ENCODE measurements around the gene NDFIP2.

The NDFIP2 gene

GRCh38 chr13:79459906-79460305 is 21.0 kb upstream of the NDFIP2 start:
- no peak for DNase-seq

DNA sequence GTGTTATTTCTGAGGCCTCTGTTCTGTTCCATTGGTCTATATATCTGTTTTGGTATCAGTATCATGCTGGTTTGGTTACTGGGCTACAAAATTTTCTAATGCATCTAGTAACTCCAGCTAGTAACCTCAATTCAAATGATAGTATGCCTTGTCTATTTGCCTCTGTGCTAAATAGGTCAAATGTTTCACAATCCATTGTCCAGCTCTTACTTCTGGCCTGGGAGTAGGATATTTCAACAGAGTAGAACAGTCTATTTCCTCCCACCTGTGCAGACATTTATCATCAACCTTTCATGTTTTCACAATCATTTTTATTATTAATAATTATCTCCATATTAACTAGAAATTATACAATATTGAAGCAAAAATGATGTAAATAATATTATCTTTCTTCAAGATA is 18.1 kb upstream of the NDFIP2 start:
- DNase-seq, result no peak

DNA sequence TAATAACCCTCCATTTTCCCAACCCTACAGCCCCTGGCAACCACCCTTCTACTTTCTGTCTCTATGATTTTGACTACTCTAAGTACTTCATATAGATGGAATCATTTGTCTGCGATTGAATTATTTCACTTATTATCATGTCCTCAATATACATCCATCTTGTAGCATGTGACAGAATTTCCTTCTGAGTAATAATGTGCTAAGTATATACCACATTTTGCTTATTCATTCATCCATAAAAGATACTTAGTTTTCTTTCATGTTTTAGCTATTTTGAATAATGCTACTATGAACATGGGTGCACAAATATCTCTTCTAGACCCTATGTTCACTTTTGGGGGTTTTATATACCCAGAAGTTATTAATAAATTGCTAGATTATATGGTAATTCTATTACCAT is 17.4 kb upstream of the NDFIP2 start:
- no peak for DNase-seq

GRCh38 chr13:79466872-79467271 is 14.1 kb upstream of the NDFIP2 start:
- no peak for DNase-seq

DNA sequence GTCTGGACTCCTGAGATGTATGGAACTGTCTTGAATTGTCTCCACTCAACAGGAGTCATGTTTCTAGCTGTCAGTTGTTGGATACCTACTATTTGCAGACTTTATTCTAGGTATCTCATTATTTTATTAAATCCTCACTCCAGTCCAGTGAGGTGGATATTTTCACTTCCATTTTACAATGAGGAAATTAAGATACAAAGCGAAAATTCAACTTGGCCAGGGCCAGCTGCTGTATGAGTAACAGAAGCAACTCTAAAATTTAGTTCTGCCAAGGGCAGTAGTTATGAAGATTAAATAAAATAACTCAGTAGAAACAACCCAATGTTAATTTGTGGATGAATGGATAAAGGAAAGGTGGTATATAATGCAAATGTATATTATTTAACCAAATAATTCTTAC is 12.6 kb upstream of the NDFIP2 start:
- DNase-seq, result no peak

DNA sequence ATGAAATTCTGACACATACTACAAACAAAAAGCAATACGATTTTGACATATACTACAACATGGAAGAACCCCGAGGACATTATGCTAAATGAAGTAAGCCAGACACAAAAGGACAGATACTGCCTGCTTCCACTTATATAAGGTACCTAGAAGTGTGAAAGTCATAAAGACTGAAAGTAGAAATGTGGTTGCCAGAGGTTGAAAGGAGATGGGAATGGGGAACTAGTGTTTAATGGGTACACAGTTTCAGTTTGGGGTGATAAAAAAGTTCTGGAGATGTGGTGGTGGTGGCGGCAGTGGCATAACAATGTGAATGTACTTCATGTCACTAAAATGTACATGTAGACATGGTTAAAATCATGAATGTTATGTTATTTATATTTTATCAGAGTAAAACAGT is 12.1 kb upstream of the NDFIP2 start:
- DNase-seq, result no peak

DNA sequence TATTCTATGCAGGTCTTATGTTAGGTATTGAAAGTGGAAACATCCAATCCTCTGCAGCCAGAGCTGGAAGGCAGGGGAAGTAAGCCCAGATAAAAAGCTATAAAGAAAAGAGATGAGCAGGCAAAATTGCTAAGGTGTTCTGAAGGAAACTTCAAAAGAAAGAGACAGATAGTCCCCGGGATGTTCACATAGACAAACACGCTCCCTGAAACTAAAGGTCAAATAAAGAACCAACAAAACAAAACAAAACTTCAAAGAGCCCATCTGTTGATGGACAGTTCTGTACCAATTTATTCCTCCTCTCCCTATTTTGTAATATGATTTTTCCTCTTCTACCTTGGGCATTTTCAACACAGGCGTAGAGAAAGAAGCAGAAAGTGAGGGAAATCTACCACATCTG is 11.3 kb upstream of the NDFIP2 start:
- no peak for DNase-seq

DNA sequence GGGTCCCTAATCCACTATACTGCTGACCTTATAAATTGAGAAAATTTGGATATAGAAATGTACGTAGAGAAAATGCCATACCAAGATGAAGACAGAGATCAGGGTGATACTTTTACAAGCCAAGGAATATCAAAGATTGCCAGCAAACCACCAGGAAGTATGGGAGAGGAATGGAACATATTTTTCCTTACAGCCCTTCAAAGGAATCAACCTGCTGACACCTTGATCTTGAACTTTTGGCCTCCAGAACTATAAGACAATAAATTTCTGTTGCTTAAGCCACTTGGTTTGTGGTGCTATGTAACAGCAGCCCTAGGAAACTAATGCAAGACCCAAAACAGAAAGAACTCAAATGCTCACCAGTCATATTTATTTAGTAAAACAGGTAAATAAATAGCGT is 10.3 kb upstream of the NDFIP2 start:
- no peak for DNase-seq

GRCh38 chr13:79475569-79475968 is 5.4 kb upstream of the NDFIP2 start:
- no peak for DNase-seq

DNA sequence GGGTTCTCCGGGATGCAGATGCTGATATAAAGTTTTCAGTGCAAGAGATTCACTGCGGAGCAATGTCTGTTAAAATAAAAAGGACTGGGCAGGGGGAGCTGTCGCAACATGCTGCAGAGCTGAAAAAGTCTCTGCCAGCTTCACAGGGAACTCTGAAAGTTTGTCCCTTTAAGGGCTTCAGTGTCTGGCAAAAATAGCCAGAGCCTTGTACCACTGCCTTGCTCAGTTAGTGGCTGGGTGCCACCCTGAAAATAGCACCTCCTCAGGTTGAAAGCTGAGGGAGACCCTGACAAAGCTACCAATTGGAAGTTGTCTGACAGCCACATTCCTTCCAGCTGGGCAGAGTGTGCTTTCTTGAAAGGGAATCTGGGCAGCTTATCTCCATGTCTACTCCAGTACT is 3.0 kb upstream of the NDFIP2 start:
- no peak for DNase-seq

GRCh38 chr13:79479882-79480281 is 1.1 kb upstream of the NDFIP2 start:
- DNase-seq, result no peak

- DNase-seq, result peak in 1 of 2 experiments; percentile 34
Measured at GRCh38 chr13:79481685-79482052, 714 bp downstream of the NDFIP2 start.

DNA sequence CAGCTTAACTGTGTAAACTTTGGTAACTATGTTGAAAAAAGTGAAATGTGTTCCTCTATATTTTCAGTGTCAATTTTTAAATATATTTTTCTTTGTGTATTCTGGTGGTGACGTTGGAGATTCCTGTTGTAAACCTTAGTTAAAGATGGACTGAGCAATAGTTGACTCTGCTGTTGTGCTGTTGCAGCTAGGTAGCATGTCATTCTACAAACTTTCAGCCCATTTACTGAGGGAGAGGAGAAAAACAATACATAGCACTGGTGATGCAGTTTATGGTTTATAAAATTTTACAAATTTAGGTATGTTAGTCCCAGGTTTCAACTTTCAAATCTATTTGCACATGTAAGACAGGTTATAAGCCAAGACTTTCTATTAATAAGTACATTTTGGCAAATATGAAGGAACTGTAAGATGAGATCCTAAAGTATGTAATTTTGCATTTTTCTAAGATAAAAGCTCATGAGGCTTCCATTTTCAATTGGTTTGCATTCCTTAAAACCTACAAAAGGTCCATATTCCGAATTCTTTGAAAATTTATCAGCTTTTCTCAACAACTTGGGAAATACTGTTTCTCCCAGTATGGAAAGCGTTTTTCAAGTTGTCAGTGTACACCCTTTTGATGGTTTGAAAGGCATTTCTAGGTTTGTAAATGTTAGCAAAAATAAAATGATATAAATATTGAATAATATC is 1.5 kb downstream of the NDFIP2 start:
- DNase-seq, result no peak

DNA sequence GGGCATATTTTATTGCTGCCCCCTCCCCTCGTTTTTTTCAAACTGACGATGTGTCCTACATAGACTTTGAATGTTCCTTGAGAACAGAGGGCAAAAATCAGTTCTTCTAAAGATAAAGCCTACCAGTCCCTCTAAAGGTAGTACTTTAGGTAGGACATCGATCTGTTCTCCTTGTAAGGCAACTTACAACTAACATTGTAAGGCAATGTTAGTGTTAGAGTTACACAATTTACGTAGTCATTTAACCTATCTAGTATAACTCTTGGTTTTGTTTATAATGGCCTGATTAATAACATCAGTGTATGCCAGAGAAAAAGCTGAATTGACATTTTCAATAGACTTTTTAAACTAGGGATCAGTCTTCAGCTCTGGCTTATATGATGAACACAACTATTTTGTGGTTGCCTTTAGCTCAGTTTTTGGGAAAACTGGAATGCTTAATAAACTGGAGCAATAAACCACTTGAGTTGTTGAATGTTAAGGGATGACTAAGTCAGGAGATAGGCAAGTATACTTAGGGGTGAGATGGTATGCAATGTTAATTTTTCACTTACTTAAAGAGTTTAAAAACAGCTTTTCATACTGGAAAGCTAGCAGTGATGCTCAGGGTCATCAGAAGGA is 2.2 kb downstream of the NDFIP2 start:
- DNase-seq, result no peak

DNA sequence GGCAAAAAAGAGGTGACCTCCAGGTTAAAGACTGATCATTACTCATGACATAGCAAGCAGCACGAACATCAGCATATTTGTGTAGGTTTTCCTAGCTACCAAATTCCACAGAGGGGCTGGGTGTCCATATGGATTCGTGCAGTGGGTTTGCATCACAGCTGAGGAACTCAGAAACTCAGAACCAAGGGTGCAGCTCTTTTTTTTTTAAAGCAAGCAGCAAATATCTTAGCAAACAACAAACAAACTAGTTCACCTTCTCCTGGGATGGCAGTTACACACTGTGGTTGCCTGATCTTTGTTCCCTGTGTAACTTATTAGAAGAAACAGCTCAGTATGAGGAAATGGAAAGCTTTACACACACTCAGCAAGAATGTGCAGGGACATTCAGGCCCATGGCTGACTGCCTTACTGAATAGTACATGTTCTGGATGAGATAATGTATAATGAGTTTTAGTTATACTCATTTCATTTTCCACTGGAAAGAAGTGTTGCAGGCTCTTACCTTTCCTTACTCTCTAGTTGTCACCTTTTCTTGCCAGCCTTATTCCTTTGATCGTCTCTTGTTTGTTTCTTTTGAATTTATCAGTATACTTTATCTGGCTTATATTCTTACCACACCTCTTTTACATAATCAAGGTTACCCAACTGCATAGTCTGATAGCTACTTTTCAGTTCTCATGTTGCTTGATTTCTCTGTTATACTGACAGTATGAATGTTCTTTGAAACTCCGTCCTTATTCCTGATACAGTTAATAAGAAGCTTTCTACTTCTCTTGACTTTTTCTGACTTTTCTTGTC is 4.3 kb downstream of the NDFIP2 start:
- DNase-seq, result no peak

DNA sequence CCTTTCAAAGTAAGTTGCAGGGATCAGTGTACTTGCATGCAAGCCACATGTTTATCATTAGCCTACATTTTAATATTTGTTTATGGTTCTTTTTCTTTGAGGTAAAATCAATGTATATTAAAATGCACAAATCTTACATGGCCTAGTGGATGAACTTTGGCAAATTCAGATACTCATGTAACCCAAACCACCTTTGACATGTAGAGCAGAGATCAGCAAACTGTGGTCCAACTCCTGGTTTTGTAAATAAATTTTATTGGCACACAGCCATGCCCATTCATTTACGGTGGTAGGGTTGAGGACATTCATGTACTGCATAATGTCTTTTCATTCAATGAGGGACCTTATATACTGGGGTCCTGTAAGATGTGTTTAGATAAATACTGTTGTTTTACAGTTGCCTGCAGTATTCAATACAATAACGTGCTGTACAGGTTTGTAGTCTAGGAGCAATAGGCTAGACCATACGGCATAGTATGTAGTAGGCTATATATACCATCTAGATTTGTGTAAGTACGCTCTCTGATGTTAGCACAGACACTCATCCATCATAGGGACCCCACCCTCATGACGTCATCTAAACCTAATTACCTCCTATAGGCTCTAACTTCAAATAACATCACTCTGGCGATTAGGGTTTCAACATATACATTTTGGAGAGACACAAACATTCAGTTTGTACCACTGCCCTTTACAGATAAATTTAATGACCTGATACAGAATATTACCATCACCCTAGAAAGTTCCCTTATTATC is 5.7 kb downstream of the NDFIP2 start:
- no peak for DNase-seq

DNA sequence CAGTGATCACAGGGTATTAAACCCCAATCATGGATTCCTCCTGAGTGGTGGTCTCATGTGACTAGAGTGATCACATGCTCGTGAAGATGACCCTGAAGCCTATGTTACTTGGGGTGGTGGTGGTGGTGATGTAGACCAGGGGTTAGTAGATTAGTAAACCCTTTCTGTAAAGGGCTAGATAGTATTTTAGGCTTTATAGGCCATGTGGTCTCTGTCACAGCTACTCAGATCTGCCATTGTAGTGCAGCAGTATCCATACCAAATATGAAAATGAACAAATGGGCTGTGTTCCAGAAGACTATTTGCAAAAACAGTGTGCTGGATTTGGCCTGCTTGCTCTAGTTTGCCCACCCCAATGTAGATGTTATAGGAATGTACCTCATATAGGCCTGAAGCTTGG is 9.4 kb downstream of the NDFIP2 start:
- no peak for DNase-seq

DNA sequence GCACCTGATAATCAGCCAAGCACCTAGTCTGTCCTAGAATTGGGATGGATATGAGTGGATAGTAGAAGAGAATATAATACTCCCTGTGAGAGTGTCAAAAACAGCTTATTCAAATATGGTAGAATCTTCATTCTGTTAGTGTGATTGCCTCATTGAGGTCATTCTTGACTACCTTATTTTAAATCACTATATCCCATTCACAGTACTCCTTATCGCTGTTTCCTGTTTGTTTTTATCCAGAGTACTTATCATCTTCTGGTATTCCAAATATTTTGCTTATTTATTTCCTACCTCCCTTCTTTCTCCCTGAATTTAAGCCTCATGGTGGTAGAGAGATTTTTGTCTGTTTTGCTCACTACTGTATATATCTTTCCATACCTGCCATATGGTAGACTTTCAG is 9.9 kb downstream of the NDFIP2 start:
- no peak for DNase-seq

- no peak for DNase-seq
Measured at GRCh38 chr13:79491715-79492114, 10.8 kb downstream of the NDFIP2 start.

DNA sequence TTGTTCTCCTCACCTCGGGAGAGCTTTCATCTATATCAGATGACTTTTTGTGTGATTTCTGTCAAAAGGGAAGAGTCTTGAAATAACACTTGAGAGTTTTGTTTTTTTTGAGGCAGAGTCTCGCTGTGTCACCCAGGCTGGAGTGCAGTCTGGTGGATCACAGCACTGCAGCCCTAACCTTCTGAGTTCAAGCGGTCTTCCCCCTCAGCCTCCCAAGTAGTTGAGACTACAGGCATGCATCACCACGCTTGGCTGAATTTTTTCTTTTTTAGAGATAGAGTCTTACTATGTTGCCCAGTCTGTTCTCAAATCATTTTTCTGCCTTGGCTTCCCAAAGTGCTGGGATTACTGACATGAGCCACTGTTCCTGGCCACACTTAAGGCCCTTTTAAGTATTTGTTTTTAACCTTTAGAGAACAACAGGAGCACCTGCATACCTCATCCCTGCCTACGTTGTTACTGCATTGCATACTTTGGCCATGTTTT is 11.4 kb downstream of the NDFIP2 start:
- DNase-seq, result no peak

DNA sequence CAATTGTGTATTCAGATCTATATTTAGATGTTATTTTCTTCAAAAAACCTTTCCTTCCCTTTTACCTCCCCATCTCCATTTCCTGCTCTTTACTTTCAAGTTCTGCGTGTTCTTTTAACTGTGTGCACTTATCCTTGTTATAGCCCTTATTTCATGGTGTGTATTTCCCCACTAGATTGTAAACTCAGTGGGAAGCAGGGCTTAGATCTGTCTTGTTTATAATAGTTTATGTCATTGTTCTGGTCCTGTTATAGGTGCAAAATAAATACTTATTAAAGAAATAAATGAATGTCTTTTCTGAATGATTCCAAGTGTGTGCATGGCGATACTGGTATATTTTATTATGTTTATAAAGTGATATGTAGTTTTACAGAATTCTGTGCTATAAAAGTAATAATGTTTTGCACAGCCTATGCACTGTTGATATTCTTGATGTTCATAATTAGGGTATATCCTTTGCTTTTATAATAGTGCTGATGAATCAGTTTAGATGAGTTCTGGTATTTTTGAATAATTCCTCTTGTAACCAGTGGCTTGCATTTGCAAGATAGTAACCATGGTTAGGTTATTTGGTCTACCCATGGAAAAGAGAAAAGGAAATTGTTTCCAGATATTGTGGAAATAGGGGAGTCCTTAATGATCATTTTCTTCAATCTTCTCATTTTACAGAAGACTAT is 12.1 kb downstream of the NDFIP2 start:
- no peak for DNase-seq

- DNase-seq, result no peak
Measured at GRCh38 chr13:79496188-79496587, 15.2 kb downstream of the NDFIP2 start.

DNA sequence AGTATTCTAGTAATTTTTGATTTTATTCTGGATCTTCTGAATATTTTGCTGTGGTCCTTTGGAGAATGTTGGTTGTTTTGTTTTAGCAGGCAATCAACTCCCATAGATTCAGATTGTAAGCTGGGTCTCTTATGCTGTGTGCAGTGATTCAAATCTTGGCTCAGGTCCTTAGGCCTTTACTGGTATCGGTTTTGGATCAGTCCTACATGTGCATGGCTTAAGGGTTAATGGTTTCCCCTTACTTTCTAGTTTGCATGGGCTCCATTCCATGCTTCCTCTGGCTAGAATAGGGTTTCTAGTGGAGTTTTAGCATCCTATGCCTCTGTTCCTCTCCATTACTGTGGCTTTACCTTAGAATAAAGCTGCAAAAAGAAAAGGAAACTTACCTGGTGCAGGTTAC is 16.1 kb downstream of the NDFIP2 start:
- no peak for DNase-seq
